GM12878 (cell line): ENCODE results near the gene PAPPA. TPM values are rescaled to one million over a fixed set of nuclear protein-coding genes. Genes with fewer than 3 reads are reported as not detected.

ENCODE experiments used
- ATAC-seq: fragments of 200-7000 bp; cut with Tn5 transposase; 3 replicates; pipeline ENCODE4 v1.9.1; 2020; ENCODE audit warnings: mild to moderate bottlenecking, moderate library complexity
- BruUV-seq: library from RNA; stranded (reverse); fragments of 400-500 nt; replicated peaks from 2 replicates; lab custom pipeline; 2021; lab: Mats Ljungman, UMichigan
- CTCF ChIA-PET: fragments of 300-600 bp; sonication (Branson Sonifier 250); formaldehyde crosslinking; extraction: SDS; loops from one replicate; lab custom pipeline; 2021; ENCODE audit warnings: inconsistent platforms; lab: Yijun Ruan, JAX
- POLR2A ChIA-PET: fragments of 350-600 bp; formaldehyde crosslinking; extraction: SDS; loops from one replicate; lab custom pipeline; 2021; ENCODE audit warnings: inconsistent platforms; lab: Charles Lee
- RAD21 ChIA-PET: fragments of 300-600 bp; sonication (Branson Sonifier 250); formaldehyde crosslinking; loops from one replicate; lab custom pipeline; 2023; ENCODE audit warnings: antibody characterized with exemption; ENCODE audit not compliant: unreplicated experiment; lab: Charles Lee
- SMC1A ChIA-PET: fragments of 300-600 bp; sonication (Branson Sonifier 250); formaldehyde crosslinking; loops from one replicate; lab custom pipeline; 2023; ENCODE audit not compliant: unreplicated experiment, uncharacterized antibody; lab: Charles Lee
- DNase-seq: peaks from one replicate; pipeline ENCODE4 v3.0.0-alpha.2; 2011; ENCODE audit warnings: low read depth, low spot score
- FAIRE-seq: peaks from 3 replicates; lab custom pipeline; 2011; peaks lifted over from hg19 to GRCh38; lab: Jason Lieb, UNC
- H2AFZ ChIP-seq: 2 replicates; pipeline ENCODE4 v1.6.0; 2011; ENCODE audit warnings: low read depth, low read length, control low read depth; ENCODE audit not compliant: control insufficient read depth
- H3K27ac ChIP-seq: 2 replicates; pipeline ENCODE4 v1.5.1; 2011; ENCODE audit warnings: control low read depth; ENCODE audit not compliant: control insufficient read depth, insufficient read depth
- H3K27me3 ChIP-seq, 2 experiments: replicated peaks in 1 of 2; 2 replicates each; pipeline versions ENCODE4 v1.6.0 to v1.6.1; 2011; ENCODE audit warnings: low read length in 1 of 2; ENCODE audit not compliant: control insufficient read depth in 2 of 2, insufficient read depth in 2 of 2
- H3K36me3 ChIP-seq, 2 experiments: 2 replicates each; pipeline ENCODE4 v1.5.1; 2011; ENCODE audit warnings: low read length in 1 of 2; ENCODE audit not compliant: control insufficient read depth in 2 of 2, insufficient read depth in 2 of 2
- H3K4me1 ChIP-seq: 2 replicates; pipeline ENCODE4 v1.6.1; 2011; ENCODE audit warnings: mild to moderate bottlenecking, low read length, moderate library complexity, mixed read lengths; ENCODE audit not compliant: control insufficient read depth, insufficient read depth
- H3K4me2 ChIP-seq: 2 replicates; pipeline ENCODE4 v1.6.0; 2011; ENCODE audit warnings: control low read depth; ENCODE audit not compliant: control insufficient read depth, insufficient read depth
- H3K4me3 ChIP-seq: fragments of 200-600 bp; sonication (generic); 2 replicates; pipeline ENCODE4 v1.5.1; 2016
- H3K79me2 ChIP-seq: 2 replicates; pipeline ENCODE4 v1.6.0; 2011; ENCODE audit warnings: low read length; ENCODE audit not compliant: control insufficient read depth, insufficient read depth
- H3K9ac ChIP-seq: 2 replicates; pipeline ENCODE4 v1.8.0; 2011; ENCODE audit warnings: low read length, control low read depth, mixed read lengths; ENCODE audit not compliant: control insufficient read depth, insufficient read depth
- H3K9me3 ChIP-seq: replicated peaks from 3 replicates; pipeline ENCODE4 v1.5.1; 2011; ENCODE audit warnings: mild to moderate bottlenecking, low read length; ENCODE audit not compliant: control insufficient read depth, insufficient read depth
- H4K20me1 ChIP-seq: 2 replicates; pipeline ENCODE4 v1.6.0; 2011; ENCODE audit not compliant: control insufficient read depth, insufficient read depth
- BACH1 ChIP-seq: fragments of 450-650 bp; IDR thresholded peaks from 2 replicates; pipeline ENCODE4 v1.6.1; 2017; ENCODE audit warnings: mild to moderate bottlenecking, borderline replicate concordance
- BCLAF1 ChIP-seq: fragments of 450-650 bp; IDR thresholded peaks from 2 replicates; pipeline ENCODE4 v1.6.1; 2017; ENCODE audit warnings: antibody characterized with exemption, mild to moderate bottlenecking, moderate library complexity
- CBFB ChIP-seq: IDR thresholded peaks from 2 replicates; pipeline ENCODE4 v1.6.1; 2016; ENCODE audit warnings: antibody characterized with exemption, low read depth
- CBX5 ChIP-seq: sonication (generic); IDR thresholded peaks from 2 replicates; pipeline ENCODE4 v1.6.1; 2016; ENCODE audit warnings: low read depth, moderate library complexity, mild to moderate bottlenecking, inconsistent platforms
- EED ChIP-seq: sonication (generic); IDR thresholded peaks from 2 replicates; pipeline ENCODE4 v1.6.1; 2016; ENCODE audit warnings: antibody characterized with exemption, low read depth
- GATAD2B ChIP-seq: fragments of 450-650 bp; conservative IDR thresholded peaks from 2 replicates; pipeline ENCODE4 v1.6.1; 2017; ENCODE audit warnings: low read depth, mild to moderate bottlenecking, moderate library complexity
- IRF4 ChIP-seq: IDR thresholded peaks from 2 replicates; pipeline ENCODE4 v1.6.1; 2011; ENCODE audit warnings: low read depth, low read length
- MAX ChIP-seq: IDR thresholded peaks from 2 replicates; pipeline ENCODE4 v1.6.1; 2012; ENCODE audit warnings: low read depth, low read length, improper control_type of control experiment
- MEF2A ChIP-seq: IDR thresholded peaks from 2 replicates; pipeline ENCODE4 v1.6.1; 2011; ENCODE audit warnings: low read depth, mild to moderate bottlenecking, low read length, moderate library complexity; ENCODE audit not compliant: insufficient read depth
- MYC ChIP-seq: IDR thresholded peaks from 2 replicates; pipeline ENCODE4 v1.6.1; 2011; ENCODE audit warnings: mild to moderate bottlenecking, low read length, moderate library complexity, inconsistent platforms; ENCODE audit not compliant: insufficient read depth, insufficient replicate concordance, insufficient read length, severe bottlenecking
- RELA ChIP-seq: fragments of 450-650 bp; IDR thresholded peaks from 2 replicates; pipeline ENCODE4 v1.8.0; 2014; ENCODE audit warnings: borderline replicate concordance; ENCODE audit not compliant: partially characterized antibody
- REST ChIP-seq: IDR thresholded peaks from 2 replicates; pipeline ENCODE4 v1.6.1; 2012; ENCODE audit warnings: mild to moderate bottlenecking, low read depth, low read length
- ZBTB33 ChIP-seq: fragments of 450-650 bp; IDR thresholded peaks from 2 replicates; pipeline ENCODE4 v1.6.1; 2017; ENCODE audit warnings: mild to moderate bottlenecking
- ZSCAN29 ChIP-seq: fragments of 450-650 bp; IDR thresholded peaks from 2 replicates; pipeline ENCODE4 v1.6.1; 2017; ENCODE audit warnings: mild to moderate bottlenecking, moderate library complexity
- WGBS: methylation state at CpG from one replicate; pipeline ENCODE4 v1.1.6; 2016; ENCODE audit warnings: low lambda C conversion rate; ENCODE audit not compliant: insufficient replicate concordance, insufficient coverage; ENCODE audit errors: missing lambda C conversion rate; 5-methylcytosine and 5-hydroxymethylcytosine counted together
- in situ Hi-C: fragments of 300-500 bp; cut with MboI; formaldehyde crosslinking; loops from 9 replicates; pipeline ENCODE4 v1.14.3; 2018; ENCODE audit warnings: mixed read lengths
- intact Hi-C: fragments of 100-400 bp; cut with micrococcal nuclease; formaldehyde crosslinking; loops from one replicate; pipeline ENCODE4 v1.14.2; 2022; ENCODE audit not compliant: unreplicated experiment
- polyA plus RNA-seq, 11 experiments: library from polyadenylated mRNA; depleted of rRNA in 4 of 11; unstranded in 6 of 11; stranded (reverse) in 5 of 11; fragments of >200 nt; fragmentation: Nextera tagmentation in 4 of 11; fragmentation: Illumina TruSeq in 1 of 11; extraction: Ambion mirVana in 4 of 11; extraction: Trizol in 1 of 11; gene quantifications; 1 replicate in 1 of 11; 2 replicates in 10 of 11; pipeline versions ENCODE4 v1.2.1 to v1.2.3, GENCODE V29; 2011 to 2016; ENCODE audit warnings: inconsistent platforms in 2 of 11, missing spikeins in 2 of 11, low read depth in 1 of 11
- total RNA-seq, 4 experiments: library from RNA; depleted of rRNA in 3 of 4; stranded (reverse); fragments of >200 nt in 3 of 4; fragmentation: Illumina TruSeq in 1 of 4; extraction: Trizol in 1 of 4; gene quantifications; 2 replicates each; pipeline versions ENCODE4 v1.2.1 to v1.2.3, GENCODE V29; 2013 to 2021

The PAPPA gene
- total and polyA plus RNA-seq, 10 of the 15 experiments (the other 5 are each of a cell fraction or from before 2014, with no cell fraction given), result under 0.01 to 0.19 (median 0.02) TPM; not detected in 4

GRCh38 chr9:116394070-116394469 is 240.5 kb downstream of the PAPPA start (continued):
- TF ChIP-seq GATAD2B (no peak), CBX5 (no peak), IRF4 (no peak), EED (no peak), ZSCAN29 (no peak), CBFB (no peak), MAX (no peak), MEF2A (no peak), RELA (no peak)

- in situ Hi-C loops (no loop called here), intact Hi-C loops (no loop called here)
- ChIA-PET CTCF (no interaction called here), POLR2A (no interaction called here), SMC1A (interaction anchor here (0.9 kb wide), 1 partner anchor 13 kb away, joined by 3 read pairs; no protein-coding TSS in a partner anchor), RAD21 (no interaction called here)
- H3K4me2 ChIP-seq, result no peak overlapping the region
- no peaks in the 10 kb centered on the region for H3K9me3 ChIP-seq
- H4K20me1 ChIP-seq, result no peaks in the 10 kb centered on the region
- H3K27ac ChIP-seq, result no peak overlapping the region
- no peak overlapping the region for H3K9ac ChIP-seq
- H2AFZ ChIP-seq, result no peak overlapping the region
- DNase-seq (no peak), ATAC-seq (no peak), FAIRE-seq (no peak)
- H3K4me3 ChIP-seq, result no peak overlapping the region
- no peaks in the 10 kb centered on the region for H3K79me2 ChIP-seq
- no peaks in the 10 kb centered on the region for H3K36me3 ChIP-seq
- H3K4me1 ChIP-seq, result peaks cover 9% of the 10 kb centered on the region
- no TSS peak for BruUV-seq
- 56% methylated on average over 5 of the region's 5 CpGs for whole genome bisulfite sequencing
- no peaks in the 10 kb centered on the region for H3K27me3 ChIP-seq
- TF ChIP-seq MEF2A, result no peak
- no peak for TF ChIP-seq BACH1
- no peak for TF ChIP-seq ZBTB33
- no peak for TF ChIP-seq BCLAF1
- no peak for TF ChIP-seq REST
- no peak for TF ChIP-seq MYC
Observed at GRCh38 chr9:116394894-116395698, 241.5 kb downstream of the PAPPA start.
